Measurements from ENCODE around the gene SRSF2.

The SRSF2 gene

DNA sequence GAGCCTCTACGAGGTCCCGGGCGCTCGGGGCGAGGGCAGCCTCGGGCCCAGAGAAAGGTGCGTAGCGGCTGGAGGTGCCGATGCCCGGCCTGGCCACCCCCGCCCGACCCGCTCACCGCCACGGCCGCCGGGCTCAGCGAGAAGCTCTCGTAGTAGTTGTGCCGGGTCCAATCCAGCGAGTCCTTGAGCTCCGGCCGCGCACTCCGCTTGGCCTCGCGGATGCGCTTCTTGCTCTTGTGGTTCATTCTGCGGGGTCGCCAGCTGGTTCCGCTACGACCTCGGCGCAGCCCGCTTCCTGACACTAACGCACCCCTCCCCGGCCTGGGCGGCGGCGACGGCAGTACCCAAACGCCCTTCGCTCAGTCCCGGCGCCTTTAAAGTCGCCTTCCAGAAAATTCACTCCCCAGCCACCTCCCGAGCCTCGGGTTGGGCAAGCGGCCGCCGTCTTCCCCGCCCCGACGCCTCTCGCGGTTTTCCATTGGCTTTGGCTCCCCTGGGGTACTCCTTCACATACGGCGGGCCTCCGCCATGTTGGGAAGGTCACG is 10.8 kb downstream of the SRSF2 start, which contains the start of gene JMJD6:
JMJD6 (minus strand) TSS at position 376 of the 545 bp plus-strand sequence; CDS start at position 245, 131 bp downstream.
- TF ChIP-seq, protein P1, sequence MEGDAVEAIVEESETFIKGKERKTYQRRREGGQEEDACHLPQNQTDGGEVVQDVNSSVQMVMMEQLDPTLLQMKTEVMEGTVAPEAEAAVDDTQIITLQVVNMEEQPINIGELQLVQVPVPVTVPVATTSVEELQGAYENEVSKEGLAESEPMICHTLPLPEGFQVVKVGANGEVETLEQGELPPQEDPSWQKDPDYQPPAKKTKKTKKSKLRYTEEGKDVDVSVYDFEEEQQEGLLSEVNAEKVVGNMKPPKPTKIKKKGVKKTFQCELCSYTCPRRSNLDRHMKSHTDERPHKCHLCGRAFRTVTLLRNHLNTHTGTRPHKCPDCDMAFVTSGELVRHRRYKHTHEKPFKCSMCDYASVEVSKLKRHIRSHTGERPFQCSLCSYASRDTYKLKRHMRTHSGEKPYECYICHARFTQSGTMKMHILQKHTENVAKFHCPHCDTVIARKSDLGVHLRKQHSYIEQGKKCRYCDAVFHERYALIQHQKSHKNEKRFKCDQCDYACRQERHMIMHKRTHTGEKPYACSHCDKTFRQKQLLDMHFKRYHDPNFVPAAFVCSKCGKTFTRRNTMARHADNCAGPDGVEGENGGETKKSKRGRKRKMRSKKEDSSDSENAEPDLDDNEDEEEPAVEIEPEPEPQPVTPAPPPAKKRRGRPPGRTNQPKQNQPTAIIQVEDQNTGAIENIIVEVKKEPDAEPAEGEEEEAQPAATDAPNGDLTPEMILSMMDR (IDR thresholded peaks at IDR 0.05): no peak

DNA sequence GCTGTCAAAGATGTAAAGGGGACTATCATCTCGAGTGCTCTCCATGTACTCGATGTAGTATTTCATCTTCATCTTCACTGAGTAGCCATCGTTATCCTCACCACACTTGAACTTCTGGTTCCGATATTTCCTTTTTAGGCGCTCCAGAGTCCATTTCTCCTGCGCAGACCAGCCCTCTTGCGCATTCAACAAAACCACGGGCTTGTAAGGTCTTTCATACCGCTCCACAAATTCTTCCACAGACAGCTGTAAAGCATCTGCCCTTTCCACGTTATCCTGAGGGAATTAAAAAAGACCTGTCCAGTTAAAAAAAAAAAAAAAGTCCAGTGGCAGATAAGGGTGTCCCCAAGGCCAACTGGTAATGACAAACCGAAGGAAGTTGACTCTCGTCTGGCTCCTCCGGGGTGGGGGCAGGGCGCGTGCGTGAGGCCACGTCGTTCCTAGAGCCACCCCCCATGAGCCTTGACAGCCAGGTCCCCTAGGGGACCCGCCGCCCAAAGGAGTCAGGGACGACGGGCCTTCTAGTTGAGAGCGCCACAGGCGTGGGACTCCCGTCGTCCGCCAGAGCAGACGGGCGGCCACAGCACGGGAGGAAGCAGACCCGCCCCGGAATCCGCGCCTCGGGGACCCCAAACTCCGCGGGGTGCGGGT is 11.4 kb downstream of the SRSF2 start:
- TF ChIP-seq, protein P1 (IDR thresholded peaks at IDR 0.05): no peak

- TF ChIP-seq, protein P1 (IDR thresholded peaks at IDR 0.05): no peak
These were observed 13.3 kb downstream of the SRSF2 start for GRCh38 chr17:76723812-76724211.

GRCh38 chr17:76722279-76722678 is 14.9 kb downstream of the SRSF2 start:
- TF ChIP-seq, protein P1 (IDR thresholded peaks at IDR 0.05): no peak

- TF ChIP-seq, protein P1 (IDR thresholded peaks at IDR 0.05): no peak
These were observed 15.7 kb downstream of the SRSF2 start for GRCh38 chr17:76721463-76721862.

GRCh38 chr17:76720941-76721340 is 16.2 kb downstream of the SRSF2 start:
- TF ChIP-seq, protein P1 (IDR thresholded peaks at IDR 0.05): no peak

GRCh38 chr17:76720211-76720610 is 16.9 kb downstream of the SRSF2 start:
- TF ChIP-seq, protein P1 (IDR thresholded peaks at IDR 0.05): no peak
